GM21528 (cell line): ENCODE measurements around the gene NFASC.

Source experiments
- ATAC-seq: cut with Tn5 transposase; IDR thresholded peaks from one replicate; pipeline ENCODE4 v1.9.1; 2021; ENCODE audit warnings: mild to moderate bottlenecking, moderate library complexity; ENCODE audit not compliant: unreplicated experiment, low FRiP score

The NFASC gene

DNA sequence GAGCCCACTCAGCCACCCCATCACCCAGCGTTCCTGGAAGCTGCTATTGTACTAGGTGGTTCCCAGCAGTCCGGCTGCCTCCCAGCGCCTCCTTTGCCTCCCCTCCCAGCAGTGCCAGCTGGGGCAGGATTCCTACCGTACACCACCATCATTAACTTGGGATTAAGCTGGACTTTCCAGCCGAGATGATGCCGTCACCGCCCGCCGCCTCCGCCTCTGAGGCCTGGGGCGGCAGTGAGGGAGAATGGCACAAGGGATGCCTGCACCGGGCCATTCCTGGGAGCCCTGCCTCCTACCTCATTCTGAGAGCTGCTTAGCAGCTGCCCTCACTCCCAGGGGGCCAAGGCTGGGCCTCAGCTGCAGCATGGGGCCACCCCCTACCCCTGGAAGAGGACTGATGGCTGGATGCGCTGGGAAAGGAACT is 185.5 kb downstream of the NFASC start:
- no peak for ATAC-seq

DNA sequence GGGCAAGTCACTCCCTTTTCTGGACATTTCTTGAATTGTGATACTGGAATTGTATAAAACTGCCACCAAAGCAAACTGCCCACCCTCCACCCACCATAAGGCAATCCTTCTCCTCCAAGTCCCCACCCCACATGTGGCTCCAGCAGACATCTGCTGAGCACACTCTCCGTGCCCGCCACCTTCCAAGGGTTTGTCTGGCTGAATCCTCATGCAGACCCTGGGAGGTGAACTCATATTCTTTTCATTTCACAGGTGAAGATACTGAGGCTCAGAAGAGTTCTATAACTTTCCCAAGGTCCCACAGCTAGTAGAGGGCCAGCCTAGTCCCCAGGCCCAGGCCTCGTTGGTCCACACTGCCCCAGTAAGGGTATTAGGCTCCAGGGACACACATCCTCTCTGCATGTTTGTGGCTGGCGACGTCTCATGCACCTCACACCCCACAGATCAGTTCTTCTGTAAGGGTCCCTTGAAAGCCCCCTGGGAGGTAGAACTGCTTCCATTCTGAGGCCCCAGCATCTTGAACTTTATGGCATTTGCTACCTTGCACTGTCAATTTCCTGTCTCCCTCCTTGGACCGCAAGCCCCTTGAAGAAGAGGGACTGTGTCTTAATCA is 186.4 kb downstream of the NFASC start:
- ATAC-seq: no peak

DNA sequence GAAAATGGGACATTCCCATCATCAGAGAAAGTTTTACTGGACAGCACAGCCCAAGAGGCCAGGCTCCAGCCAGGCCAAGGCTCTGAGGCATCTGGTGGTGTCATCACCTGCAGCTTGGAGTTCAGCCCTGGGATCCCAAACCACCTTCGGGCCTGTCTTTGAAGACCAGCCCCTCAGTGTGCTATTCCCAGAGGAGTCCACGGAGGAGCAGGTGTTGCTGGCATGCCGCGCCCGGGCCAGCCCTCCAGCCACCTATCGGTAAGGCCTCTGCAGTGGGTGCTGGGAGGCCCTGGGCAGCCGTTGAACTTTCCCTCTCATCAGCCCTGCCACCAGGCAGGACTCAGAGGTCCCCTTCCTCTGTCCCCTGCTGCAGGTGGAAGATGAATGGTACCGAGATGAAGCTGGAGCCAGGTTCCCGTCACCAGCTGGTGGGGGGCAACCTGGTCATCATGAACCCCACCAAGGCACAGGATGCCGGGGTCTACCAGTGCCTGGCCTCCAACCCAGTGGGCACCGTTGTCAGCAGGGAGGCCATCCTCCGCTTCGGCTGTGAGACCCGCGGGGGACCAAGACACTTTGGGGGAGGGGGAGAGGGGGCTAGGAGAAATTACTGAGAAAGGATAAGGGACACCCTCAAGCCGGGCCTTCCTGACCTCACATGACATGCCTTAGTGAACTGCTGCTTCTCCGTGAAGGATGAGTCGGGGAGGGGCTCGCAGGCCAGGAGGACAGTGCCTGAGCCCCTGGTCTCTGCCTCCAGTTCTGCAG is 187.3 kb downstream of the NFASC start:
- ATAC-seq: no peak

DNA sequence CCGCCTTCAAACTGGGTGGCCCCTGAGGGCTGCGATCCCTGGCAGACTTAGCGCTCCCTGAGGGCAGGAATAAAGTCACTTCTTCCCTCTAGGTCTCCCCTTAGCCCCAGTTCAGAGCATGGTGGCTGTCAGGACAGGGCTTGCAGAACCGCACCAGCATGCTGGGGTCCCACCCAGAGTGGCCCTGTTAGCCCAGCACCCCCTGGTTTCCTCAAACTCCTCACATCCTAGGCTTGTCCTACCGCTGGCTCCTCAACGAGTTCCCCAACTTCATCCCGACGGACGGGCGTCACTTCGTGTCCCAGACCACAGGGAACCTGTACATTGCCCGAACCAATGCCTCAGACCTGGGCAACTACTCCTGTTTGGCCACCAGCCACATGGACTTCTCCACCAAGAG is 188.2 kb downstream of the NFASC start:
- no peak for ATAC-seq

DNA sequence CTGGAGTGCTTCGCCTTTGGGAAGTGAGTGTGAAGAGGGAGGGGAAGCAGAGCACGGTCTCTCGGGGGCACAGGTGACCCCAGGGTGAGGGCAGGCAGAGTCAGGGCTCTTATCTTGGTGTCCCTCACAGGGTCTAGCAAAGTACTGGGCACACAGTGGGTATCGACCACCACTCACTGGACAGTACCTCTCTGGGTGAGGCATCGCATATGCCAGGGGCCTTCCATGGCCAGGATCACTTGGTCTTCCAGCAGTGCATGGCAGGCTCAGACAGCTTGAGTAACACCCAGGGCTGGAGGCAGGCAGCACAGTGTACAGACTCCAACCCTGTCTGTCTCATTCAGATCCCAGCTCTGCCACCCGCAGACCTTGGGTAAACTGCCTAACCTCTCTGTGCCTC is 189.0 kb downstream of the NFASC start:
- no peak for ATAC-seq

DNA sequence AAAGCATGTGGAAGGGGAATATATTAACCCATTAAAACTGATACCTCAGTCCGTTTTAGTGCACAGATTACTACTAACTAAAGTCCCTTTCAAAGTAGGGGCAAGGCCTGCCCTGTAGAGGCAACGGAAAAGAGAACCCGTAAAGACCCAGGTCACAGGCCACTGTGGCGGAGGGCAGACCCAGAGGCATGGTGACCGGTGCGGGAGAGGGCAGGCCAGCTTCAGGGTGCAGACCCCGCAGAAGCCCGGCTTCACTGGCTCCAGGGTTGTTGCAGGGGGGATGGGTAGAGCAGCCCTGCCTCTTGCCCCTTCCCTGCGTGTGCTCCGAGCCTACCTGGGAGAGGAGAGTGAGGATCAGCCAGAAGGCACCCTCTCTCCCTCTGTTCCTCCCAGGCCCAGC is 190.1 kb downstream of the NFASC start:
- ATAC-seq: no peak

DNA sequence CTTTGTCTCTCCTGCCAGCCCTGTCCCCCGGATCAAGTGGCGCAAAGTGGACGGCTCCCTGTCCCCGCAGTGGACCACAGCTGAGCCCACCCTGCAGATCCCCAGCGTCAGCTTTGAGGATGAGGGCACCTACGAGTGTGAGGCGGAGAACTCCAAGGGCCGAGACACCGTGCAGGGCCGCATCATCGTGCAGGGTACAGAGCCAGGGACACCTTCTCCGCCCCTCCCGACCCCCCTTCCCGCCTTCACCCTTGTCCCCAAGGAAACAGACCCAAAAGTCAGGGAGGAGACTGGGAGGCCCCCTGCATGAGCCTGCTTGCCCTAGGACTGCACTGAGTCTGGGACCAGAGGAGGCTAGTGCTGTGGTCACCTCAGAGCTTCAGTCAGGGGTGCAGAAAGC is 190.6 kb downstream of the NFASC start:
- ATAC-seq: no peak

DNA sequence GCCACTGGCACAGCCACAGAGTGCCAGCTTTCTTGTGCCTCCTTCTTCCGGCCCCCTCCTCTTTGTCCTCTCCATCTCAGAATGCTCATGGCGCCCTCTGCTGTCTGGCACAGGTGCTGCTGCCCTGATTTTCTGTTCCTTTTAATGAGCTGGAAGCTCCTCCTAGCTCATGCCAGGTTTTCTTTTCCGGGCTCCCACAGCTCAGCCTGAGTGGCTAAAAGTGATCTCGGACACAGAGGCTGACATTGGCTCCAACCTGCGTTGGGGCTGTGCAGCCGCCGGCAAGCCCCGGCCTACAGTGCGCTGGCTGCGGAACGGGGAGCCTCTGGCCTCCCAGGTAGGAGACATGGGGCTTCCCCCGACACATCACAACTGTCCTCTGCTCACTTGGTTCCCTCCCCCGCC is 191.0 kb downstream of the NFASC start:
- ATAC-seq: no peak

DNA sequence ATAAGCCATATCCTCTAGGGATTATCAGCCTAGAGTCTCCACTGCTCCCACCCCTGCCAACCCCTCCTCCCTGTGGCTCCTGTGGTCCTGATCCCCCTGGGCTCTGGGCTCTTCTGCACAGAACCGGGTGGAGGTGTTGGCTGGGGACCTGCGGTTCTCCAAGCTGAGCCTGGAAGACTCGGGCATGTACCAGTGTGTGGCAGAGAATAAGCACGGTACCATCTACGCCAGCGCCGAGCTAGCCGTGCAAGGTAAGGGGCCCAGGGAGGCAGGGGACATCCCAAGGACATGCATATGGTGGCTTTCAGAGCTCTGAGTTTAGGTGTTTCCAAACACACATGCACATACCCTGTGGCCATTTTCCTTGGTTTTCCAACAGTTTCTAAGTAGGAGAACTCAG is 191.7 kb downstream of the NFASC start:
- ATAC-seq: no peak

- ATAC-seq: no peak
Observed at GRCh38 chr1:205062895-205063294, 192.2 kb downstream of the NFASC start.

GRCh38 chr1:205064301-205064700 is 193.6 kb downstream of the NFASC start:
- no peak for ATAC-seq

GRCh38 chr1:205064741-205065316 is 194.2 kb downstream of the NFASC start:
- no peak for ATAC-seq

GRCh38 chr1:205065666-205066065 is 195.0 kb downstream of the NFASC start:
- ATAC-seq: no peak

GRCh38 chr1:205066141-205066818 is 195.6 kb downstream of the NFASC start:
- no peak for ATAC-seq

DNA sequence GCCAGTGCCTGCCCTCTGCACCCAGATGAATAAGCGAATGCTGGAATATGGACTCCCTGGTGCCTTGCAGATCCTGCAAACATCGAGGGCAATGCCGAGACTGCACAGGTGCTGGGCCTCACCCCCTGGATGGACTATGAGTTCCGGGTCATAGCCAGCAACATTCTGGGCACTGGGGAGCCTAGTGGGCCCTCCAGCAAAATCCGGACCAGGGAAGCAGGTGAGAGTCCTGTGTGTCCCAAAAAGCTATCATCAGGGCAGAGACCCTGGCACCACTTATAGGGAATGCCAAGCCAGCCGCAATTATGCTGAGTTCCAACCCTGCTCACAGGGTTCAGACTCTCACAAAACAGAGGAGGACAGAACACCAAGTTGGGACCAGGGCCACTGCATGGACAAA is 196.4 kb downstream of the NFASC start:
- ATAC-seq: no peak

DNA sequence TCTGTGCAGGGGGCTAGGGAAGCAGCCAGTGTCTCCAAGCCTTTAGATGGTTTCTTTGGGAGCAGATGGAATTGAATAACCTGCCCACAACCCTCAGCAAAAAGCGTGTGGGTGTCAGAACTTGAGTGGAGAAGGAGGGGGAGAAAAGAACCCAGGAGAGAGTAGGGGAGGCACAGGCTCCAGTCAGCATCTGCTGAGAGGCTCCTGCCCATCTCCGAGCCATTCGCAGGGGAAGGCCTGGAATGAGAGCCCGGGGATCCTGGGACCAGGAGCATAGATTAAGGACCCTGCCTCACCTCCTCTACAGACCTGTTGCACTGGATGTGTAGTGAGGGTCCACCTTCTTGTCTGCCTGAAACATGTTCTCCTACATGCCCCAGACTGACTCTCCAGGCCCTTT is 197.3 kb downstream of the NFASC start:
- no peak for ATAC-seq

DNA sequence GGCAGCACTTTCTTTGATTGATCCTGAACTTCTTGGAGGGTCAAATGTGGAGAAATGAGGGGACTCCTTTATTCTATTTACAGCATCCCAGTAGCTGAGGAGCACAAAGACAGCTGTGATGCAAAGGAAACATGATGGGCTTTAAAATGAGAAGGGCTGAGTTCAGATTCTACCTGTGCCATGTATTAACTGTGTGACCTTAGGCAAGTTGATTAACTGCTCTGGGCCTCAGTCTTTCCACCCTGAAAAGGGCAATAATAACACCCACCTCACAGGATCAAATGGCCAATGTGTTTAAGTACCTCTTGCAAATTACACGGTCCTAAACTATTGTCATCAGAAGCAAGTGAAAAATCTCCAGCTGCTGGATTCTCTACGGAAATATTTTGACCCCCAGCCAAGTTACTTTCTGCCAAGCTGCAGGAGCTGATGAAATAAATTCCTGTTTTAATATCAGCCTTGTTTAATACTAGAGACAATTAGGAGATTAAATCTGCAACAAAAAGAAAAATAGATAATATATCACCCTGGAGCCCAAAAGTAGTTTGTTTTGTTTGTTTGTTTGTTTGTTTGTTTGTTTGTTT is 197.9 kb downstream of the NFASC start:
- ATAC-seq: no peak

GRCh38 chr1:205069371-205070125 is 198.9 kb downstream of the NFASC start:
- ATAC-seq: no peak

GRCh38 chr1:205071028-205071409 is 200.4 kb downstream of the NFASC start:
- ATAC-seq: no peak

- no peak for ATAC-seq
Observed at GRCh38 chr1:205071801-205072200, 201.1 kb downstream of the NFASC start.
